WERI-Rb-1 (cell line): ENCODE results near the gene LOXL1.
"Not testable (repeated sequence)": the region's sequence is repeated elsewhere in the genome, so short reads cannot be mapped to it uniquely, and the experiment has no call there.

Experiments
- DNase-seq: peaks from one replicate; pipeline ENCODE4 v3.0.0-alpha.2; 2020
- H3K27ac ChIP-seq: fragments of 250-450 bp; sonication (Bioruptor Pico); 2 replicates; pipeline ENCODE4 v1.5.1; 2020; ENCODE audit warnings: mild to moderate bottlenecking, moderate library complexity
- H3K27me3 ChIP-seq: fragments of 250-450 bp; sonication (Bioruptor Pico); 2 replicates; pipeline ENCODE4 v1.5.1; 2021; ENCODE audit warnings: mild to moderate bottlenecking, low read depth, moderate library complexity; ENCODE audit not compliant: insufficient read depth, severe bottlenecking
- H3K36me3 ChIP-seq: fragments of 250-450 bp; sonication (Bioruptor Pico); 2 replicates; pipeline ENCODE4 v1.5.1; 2020; ENCODE audit warnings: mild to moderate bottlenecking, moderate library complexity
- H3K4me3 ChIP-seq: 2 replicates; pipeline ENCODE4 v1.5.1; 2011; ENCODE audit warnings: low read depth, mild to moderate bottlenecking, control low read depth, low read length
- H3K9me3 ChIP-seq: fragments of 250-450 bp; sonication (Bioruptor Pico); 2 replicates; pipeline ENCODE4 v1.5.1; 2021; ENCODE audit warnings: mild to moderate bottlenecking, moderate library complexity; ENCODE audit not compliant: severe bottlenecking
- TF ChIP-seq, protein P1 (sequence below): IDR thresholded peaks from 2 replicates; pipeline ENCODE4 v1.5.1; 2011; ENCODE audit warnings: low read depth, mild to moderate bottlenecking, control low read depth, inconsistent platforms, low read length

LOXL1 gene

GRCh38 chr15:73957276-73957675, 31.0 kb downstream of the LOXL1 start:
- H3K27ac ChIP-seq: no peak overlapping the region
- H3K9me3 ChIP-seq: no peaks in the 10 kb centered on the region
- no peak overlapping the region for H3K4me3 ChIP-seq
- no peak for DNase-seq
- H3K36me3 ChIP-seq: peaks cover 12% of the 10 kb centered on the region
- H3K27me3 ChIP-seq: no peaks in the 10 kb centered on the region
- TF ChIP-seq, protein P1, sequence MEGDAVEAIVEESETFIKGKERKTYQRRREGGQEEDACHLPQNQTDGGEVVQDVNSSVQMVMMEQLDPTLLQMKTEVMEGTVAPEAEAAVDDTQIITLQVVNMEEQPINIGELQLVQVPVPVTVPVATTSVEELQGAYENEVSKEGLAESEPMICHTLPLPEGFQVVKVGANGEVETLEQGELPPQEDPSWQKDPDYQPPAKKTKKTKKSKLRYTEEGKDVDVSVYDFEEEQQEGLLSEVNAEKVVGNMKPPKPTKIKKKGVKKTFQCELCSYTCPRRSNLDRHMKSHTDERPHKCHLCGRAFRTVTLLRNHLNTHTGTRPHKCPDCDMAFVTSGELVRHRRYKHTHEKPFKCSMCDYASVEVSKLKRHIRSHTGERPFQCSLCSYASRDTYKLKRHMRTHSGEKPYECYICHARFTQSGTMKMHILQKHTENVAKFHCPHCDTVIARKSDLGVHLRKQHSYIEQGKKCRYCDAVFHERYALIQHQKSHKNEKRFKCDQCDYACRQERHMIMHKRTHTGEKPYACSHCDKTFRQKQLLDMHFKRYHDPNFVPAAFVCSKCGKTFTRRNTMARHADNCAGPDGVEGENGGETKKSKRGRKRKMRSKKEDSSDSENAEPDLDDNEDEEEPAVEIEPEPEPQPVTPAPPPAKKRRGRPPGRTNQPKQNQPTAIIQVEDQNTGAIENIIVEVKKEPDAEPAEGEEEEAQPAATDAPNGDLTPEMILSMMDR: no peak

DNA sequence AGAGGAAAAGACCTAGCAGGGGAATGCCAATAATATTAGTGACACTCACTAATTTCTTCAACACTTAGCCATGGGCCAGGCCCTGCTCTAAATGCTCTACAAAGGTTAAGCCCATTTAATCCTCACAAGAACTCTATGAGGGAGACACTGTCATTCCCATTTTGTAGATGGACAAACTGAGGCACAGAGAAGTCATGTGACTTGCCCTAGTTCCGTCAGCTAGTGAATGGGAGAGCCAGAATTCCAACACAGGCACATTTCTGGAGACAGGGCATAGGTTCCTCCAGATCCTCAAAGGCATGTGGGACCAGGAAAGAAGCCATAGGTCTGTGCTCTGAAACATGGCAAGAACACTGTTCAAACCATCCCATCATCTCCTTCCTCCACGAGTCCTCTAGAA, 31.5 kb downstream of the LOXL1 start:
- H3K9me3 ChIP-seq: no peaks in the 10 kb centered on the region
- TF ChIP-seq, protein P1: no peak
- no peak overlapping the region for H3K27ac ChIP-seq
- peaks cover 7% of the 10 kb centered on the region for H3K36me3 ChIP-seq
- no peaks in the 10 kb centered on the region for H3K27me3 ChIP-seq
- DNase-seq: no peak
- H3K4me3 ChIP-seq: no peak overlapping the region

GRCh38 chr15:73959012-73959581, 32.8 kb downstream of the LOXL1 start:
- Histone ChIP-seq H3K27ac (no peak overlapping the region), H3K27me3 (no peaks in the 10 kb centered on the region), H3K4me3 (no peak overlapping the region), H3K9me3 (no peaks in the 10 kb centered on the region), H3K36me3 (no peaks in the 10 kb centered on the region)
- TF ChIP-seq, protein P1: no peak
- no peak for DNase-seq

DNA sequence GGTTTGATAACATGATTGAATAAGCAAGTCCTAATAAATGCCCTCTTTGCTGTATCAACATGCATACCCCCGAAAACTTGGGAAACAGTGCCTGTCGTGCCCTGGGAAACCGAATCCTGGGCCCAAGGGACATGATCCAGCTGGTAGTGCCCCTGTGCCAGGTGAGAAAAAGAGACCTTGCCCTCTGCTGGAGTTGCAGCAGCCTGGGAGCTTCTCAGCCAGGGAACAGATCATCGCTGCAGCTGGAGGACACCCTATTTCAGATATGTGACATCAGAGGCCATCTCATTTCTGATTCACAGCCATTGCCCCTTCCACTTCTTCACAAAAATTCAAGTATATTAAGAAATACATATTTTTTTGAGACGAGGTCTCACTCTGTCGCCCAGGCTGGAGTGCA, 33.5 kb downstream of the LOXL1 start:
- no peaks in the 10 kb centered on the region for H3K9me3 ChIP-seq
- no peaks in the 10 kb centered on the region for H3K27me3 ChIP-seq
- H3K27ac ChIP-seq: no peak overlapping the region
- TF ChIP-seq, protein P1: no peak
- no peak overlapping the region for H3K4me3 ChIP-seq
- no peaks in the 10 kb centered on the region for H3K36me3 ChIP-seq
- DNase-seq: no peak

DNA sequence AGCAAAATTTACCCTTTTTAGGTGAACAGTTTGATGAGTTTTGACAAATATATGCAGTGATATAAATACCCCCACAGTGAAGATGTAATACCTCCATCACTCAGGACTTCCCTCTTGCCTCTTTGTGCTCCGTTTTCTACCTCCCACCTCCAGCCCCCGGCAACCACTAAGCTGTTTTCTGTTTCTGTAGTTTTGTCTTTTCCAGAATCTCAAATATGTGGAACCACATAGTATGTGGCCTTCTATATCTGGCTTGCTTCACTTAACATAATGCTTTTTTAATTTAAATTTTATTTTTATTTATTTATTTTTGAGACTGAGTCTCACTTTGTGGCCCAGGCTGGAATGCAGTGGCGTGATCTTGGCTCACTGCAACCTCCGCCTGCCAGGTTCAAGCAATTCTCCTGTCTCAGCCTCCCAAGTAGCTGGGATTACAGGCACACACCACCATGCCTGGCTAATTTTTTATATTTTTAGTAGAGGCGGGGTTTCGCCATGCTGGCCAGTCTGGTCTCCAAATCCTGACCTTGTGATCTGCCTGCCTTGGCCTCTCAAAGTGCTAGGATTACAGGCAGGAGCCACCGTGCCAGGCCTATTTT, 34.3 kb downstream of the LOXL1 start:
- not testable (repeated sequence) for H3K27ac ChIP-seq, H3K27me3 ChIP-seq, H3K36me3 ChIP-seq, DNase-seq, H3K9me3 ChIP-seq, H3K4me3 ChIP-seq

- Histone ChIP-seq H3K4me3 (no peak overlapping the region), H3K36me3 (no peaks in the 10 kb centered on the region), H3K9me3 (no peaks in the 10 kb centered on the region), H3K27me3 (no peaks in the 10 kb centered on the region), H3K27ac (no peak overlapping the region)
- no peak for DNase-seq
- TF ChIP-seq, protein P1: no peak
Measured at GRCh38 chr15:73962433-73962832, 36.2 kb downstream of the LOXL1 start.
